ENCODE results near the gene RNF133.
A peak's percentile ranks its signal among the peaks of the same experiment; 100 is the strongest.

GRCh38 chr7:122674502-122674901 is 24.4 kb downstream of the RNF133 start:
- TF ChIP-seq CTCF (IDR thresholded peaks at IDR 0.05) (no peak), POLR2A (IDR thresholded peaks at IDR 0.05) (no peak), POLR2AphosphoS5 (IDR thresholded peaks at IDR 0.05) (peak; percentile 40)
